ENCODE data around the gene PMF1. TPM values are rescaled to one million over a fixed set of nuclear protein-coding genes. Genes with fewer than 3 reads are reported as not detected.

PMF1 gene
- total and polyA plus RNA-seq, 2 donors (not counting 3 experiments of a cell fraction or from before 2014, with no cell fraction given), result 58.4 to 134 TPM

DNA sequence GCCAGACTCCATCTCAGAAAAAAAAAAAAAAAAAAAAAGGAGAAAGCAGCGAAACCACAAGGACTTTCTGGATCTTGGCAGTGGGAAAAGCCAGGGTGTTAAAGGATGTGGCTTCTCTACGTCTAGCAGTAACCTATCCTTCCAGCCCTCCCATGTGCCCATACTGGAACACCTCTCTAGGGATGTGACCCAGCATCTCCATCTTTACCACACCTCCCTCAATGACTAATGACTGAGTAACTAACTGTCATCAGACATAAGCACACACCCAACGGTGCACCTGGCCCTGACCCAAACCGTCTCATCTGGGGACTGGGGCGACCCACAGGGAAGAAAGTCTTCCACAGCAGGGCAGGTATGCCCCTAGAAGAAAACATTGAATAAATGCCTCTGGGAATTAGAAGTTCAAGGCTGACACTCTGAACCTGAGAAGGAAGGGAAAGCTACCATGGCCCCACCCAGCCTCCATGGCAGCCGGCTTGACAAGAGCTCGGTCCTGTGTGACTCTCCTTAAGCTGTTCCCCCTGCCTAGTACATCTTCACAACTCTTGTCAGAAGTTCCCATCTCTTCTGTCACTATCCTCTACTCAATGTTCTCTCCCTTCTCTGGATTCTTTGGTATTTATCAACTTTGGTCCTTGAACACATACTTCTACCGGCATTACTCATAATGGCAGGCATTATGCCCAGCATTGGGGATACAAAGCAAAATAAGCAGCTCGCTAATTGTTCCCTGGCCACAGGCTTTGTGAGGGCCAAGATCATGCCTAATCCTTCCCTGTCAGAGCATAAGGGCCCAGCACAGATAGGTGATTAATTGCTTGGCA, 49.9 kb downstream of the PMF1 start:
- no peak overlapping the region for H3K27ac ChIP-seq (ENCODE audit: insufficient read depth, low read depth, low read length)
- H3K79me2 ChIP-seq (ENCODE audit: control insufficient read depth, insufficient read depth, low read length), result no peaks in the 10 kb centered on the region
- no peaks in the 10 kb centered on the region for H4K20me1 ChIP-seq (replicated peaks; ENCODE audit: control insufficient read depth, extremely low read depth, insufficient read depth, low read length)
- no peak overlapping the region for H3K9ac ChIP-seq (replicated peaks; ENCODE audit: extremely low read depth, insufficient read depth, low read length)
- no peak overlapping the region for H3K4me3 ChIP-seq (replicated peaks in 1 of 3; ENCODE audit: insufficient read depth in 1 of 3, low read depth in 1 of 3, low read length in 3 of 3)
- H3K9me3 ChIP-seq (replicated peaks; ENCODE audit: control insufficient read depth, insufficient read depth, low read length), result no peaks in the 10 kb centered on the region
- no TSS peak for BruUV-seq (replicated peaks)
- H2AFZ ChIP-seq (ENCODE audit: low read depth, low read length), result no peak overlapping the region
- dilution Hi-C loops (cut with MboI; ENCODE audit: extremely low pct_ligation_motif_present, low sequenced_read_pairs) (no loop called here), intact Hi-C loops (cut with micrococcal nuclease) (no loop called here)
- H3K4me2 ChIP-seq (ENCODE audit: insufficient read depth, low read length), result no peak overlapping the region
- TF ChIP-seq MYC (IDR thresholded peaks at IDR 0.05; ENCODE audit: low read depth, low read length), result no peak
- no peak for TF ChIP-seq EZH2 (IDR thresholded peaks at IDR 0.05; ENCODE audit: borderline replicate concordance, low read depth, low read length, severe bottlenecking)
- TF ChIP-seq, protein P1, sequence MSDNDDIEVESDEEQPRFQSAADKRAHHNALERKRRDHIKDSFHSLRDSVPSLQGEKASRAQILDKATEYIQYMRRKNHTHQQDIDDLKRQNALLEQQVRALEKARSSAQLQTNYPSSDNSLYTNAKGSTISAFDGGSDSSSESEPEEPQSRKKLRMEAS (IDR thresholded peaks at IDR 0.05; ENCODE audit: insufficient read depth, insufficient read length), result no peak
- TF ChIP-seq, protein P2, sequence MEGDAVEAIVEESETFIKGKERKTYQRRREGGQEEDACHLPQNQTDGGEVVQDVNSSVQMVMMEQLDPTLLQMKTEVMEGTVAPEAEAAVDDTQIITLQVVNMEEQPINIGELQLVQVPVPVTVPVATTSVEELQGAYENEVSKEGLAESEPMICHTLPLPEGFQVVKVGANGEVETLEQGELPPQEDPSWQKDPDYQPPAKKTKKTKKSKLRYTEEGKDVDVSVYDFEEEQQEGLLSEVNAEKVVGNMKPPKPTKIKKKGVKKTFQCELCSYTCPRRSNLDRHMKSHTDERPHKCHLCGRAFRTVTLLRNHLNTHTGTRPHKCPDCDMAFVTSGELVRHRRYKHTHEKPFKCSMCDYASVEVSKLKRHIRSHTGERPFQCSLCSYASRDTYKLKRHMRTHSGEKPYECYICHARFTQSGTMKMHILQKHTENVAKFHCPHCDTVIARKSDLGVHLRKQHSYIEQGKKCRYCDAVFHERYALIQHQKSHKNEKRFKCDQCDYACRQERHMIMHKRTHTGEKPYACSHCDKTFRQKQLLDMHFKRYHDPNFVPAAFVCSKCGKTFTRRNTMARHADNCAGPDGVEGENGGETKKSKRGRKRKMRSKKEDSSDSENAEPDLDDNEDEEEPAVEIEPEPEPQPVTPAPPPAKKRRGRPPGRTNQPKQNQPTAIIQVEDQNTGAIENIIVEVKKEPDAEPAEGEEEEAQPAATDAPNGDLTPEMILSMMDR (IDR thresholded peaks at IDR 0.05; ENCODE audit: extremely low read depth in 1 of 2, insufficient read depth in 1 of 2, low read depth in 1 of 2, low read length in 2 of 2), result no peak
- TF ChIP-seq POLR2AphosphoS5 (IDR thresholded peaks at IDR 0.05; ENCODE audit: insufficient read depth, low read depth, low read length), result no peak
- no peak for TF ChIP-seq GATA2 (IDR thresholded peaks at IDR 0.05; ENCODE audit: insufficient read depth, insufficient read length, low read depth, low read length)
- no peak for TF ChIP-seq FOS (IDR thresholded peaks at IDR 0.05; ENCODE audit: borderline replicate concordance, insufficient read depth, low read length)
- TF ChIP-seq JUN (IDR thresholded peaks at IDR 0.05; ENCODE audit: borderline replicate concordance, insufficient read depth, insufficient read length, low read depth), result no peak
- no peaks in the 10 kb centered on the region for H3K27me3 ChIP-seq (ENCODE audit: control insufficient read depth in 2 of 2, insufficient read depth in 2 of 2, low read length in 2 of 2)
- no peak for FAIRE-seq
- H3K36me3 ChIP-seq (ENCODE audit: control insufficient read depth in 2 of 2, extremely low read depth in 1 of 2, insufficient read depth in 2 of 2, low read length in 2 of 2), result peaks cover 22 to 82% of the 10 kb centered on the region in 2 experiments
- H3K9me1 ChIP-seq (replicated peaks; ENCODE audit: control insufficient read depth, extremely low read depth, insufficient read depth, low read length), result no peaks in the 10 kb centered on the region
- CTCF ChIA-PET, result interaction anchor here (0.7 kb wide), 1 partner anchor 36 kb away, joined by 3 read pairs; no protein-coding TSS in a partner anchor
- no peaks in the 10 kb centered on the region for H3K4me1 ChIP-seq (ENCODE audit: control insufficient read depth, extremely low read depth, insufficient read depth, low read length)
- POLR2A ChIA-PET, result interaction anchor here (0.7 kb wide), 1 partner anchor 136 kb away, joined by 5 read pairs; no protein-coding TSS in a partner anchor
- DNase-seq (ENCODE audit: low read depth, low spot score), result no peak

All from endothelial cell of umbilical vein (primary cell).